Embryonic facial prominence (tissue), 1 donor: ENCODE measurements around the gene ZNF330.

ENCODE experiments used
- DNase-seq: peaks from one replicate; pipeline ENCODE4 v3.0.0-alpha.2; 2016; ENCODE audit errors: extremely low spot score

The ZNF330 gene

GRCh38 chr4:141233673-141234072 is 13.0 kb downstream of the ZNF330 start:
- DNase-seq, result no peak

DNA sequence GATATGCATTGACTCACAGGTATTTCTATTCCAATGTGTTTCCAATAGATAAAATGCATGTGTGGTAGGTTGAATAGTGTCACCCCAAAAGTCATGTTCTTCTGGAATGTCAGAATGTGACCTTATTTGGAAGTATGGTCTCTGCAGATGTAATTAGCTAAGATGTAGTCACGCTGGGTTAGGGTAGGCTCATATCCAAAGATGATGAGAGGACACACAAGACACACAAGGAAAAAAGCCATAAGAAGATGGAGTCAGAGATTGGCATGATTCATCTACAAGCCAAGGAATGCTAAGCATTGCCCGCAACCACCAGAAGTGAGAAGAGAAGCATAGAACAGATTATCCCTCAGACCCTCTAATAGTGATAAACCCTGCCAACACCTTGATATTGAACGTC is 17.5 kb downstream of the ZNF330 start:
- no peak for DNase-seq

- DNase-seq, result no peak
These were observed 19.6 kb downstream of the ZNF330 start for GRCh38 chr4:141240259-141240658.

DNA sequence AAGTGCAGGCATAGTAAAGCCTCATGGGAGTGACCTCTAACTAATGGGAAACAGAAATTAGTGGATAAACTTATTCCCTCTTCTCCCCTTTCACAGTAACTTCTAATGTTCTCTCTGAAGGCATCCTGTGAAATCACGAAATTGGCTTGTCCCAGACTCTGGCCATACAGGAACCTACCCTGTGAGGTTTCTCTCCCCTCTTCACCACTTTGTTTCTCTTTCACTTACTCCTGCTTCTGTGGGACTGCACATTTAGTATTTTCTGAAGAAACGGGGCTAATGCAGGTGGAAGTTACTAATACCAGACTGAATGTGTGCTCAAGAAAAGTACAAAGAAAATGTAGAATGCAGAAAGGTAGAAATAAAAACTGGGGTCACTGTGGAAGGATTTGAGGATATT is 20.0 kb downstream of the ZNF330 start:
- no peak for DNase-seq

- DNase-seq, result no peak
These were observed 21.3 kb downstream of the ZNF330 start for GRCh38 chr4:141241986-141242385.

DNA sequence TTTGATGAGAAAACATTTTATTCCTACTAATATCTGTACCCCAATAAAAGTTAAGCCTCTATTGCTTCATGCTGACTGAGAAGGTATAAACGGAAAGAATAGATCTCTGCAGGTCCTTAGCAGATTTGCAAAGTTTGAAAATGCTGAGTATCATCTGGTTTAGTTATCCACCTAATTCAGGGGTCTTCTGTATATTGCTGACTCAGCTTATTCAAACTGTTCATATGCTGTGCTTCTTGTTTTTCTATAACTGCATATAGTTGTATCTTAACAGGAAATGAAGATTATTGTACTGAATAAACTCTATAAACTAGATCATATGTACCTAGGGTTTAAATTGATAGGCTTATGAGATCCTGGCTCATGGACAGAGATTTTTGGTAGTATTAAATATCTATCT is 23.7 kb downstream of the ZNF330 start:
- DNase-seq, result no peak

DNA sequence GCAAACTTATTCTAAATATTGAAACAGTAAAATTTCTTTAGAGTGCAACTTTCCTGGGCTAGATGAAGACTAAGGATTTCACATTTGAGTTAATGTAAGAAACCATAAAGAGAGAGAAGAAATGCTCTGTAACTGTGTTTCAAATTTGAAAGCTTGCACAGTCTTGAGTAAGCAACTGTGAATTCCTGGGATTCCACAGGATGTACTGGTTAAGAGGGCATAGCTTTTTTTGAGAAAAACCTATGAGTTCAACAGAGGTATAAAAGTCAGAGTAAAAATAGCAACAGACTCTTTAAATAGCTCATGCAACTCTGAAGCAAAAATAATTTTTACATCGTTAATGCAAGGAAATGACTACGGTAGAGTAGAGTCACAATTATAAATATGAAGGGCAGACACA is 25.5 kb downstream of the ZNF330 start:
- DNase-seq, result no peak

DNA sequence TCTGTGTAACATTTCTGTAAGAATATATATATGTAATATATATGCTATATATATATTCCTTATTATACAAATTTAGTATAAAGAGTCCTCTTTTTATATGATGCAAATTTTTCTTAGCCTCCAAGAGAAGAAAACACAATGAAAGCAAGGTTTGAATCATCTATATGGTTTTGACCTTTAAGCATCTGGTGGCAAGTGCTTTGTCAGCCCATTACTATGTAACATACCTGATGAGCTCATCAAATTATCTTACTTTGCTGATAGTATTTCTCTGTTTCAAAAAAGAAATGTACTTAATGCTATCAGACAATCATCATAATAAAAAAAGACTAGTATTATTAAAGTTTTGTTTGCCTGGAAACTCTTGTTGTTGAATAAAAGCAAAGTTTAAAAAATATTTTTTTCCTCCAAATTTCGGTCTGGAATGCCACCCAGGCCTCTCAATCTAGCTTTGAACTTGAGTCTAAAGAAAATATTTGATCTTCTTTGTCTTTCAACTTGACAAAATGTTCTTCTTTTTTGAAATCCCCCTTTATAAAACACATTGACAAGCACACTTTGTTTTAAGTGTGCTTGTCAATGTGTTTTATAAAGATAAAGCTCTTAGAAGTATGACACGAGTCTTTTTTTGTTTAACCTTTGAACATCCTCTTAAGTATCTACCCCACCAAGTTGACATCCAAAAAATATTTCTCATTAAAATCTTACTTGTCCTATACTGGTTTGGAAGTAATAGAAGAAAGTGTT is 26.2 kb downstream of the ZNF330 start:
- DNase-seq, result no peak

DNA sequence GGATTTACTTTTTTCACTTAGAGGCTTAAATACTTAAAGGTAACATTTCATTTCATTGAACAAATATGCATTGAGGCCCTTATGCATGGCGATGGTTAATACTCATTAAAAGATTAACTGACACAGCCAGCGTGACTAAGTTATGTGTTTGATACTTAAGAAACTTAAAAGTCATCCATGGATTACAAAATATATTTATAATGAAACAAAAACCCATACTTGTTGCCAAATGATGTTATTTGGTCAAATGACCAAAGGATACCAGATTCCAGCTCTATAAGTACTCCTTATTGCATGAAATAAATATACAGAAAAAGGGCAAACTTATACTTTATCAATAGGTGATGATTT is 26.7 kb downstream of the ZNF330 start:
- no peak for DNase-seq

- DNase-seq, result no peak
These were observed 27.3 kb downstream of the ZNF330 start for GRCh38 chr4:141248029-141248428.

DNA sequence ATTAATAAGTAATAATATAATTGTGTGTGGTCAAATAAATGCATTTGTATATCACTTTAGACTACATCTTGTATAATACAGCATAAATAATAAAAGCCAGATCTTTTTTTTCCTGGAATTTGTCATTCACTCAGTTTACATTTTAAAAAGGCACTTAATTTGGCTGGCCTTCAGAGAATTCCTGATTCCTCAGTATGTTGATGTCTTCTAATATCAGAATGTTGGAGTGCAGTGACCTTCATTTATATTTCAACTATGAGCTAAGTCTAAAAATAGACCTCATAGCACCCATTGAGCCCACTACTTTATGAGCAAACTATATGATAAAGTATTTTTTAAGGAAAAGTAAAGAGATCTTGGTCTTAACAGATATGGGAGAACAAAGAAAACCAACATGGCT is 27.8 kb downstream of the ZNF330 start:
- DNase-seq, result no peak

GRCh38 chr4:141254326-141254725 is 33.6 kb downstream of the ZNF330 start:
- DNase-seq, result no peak

DNA sequence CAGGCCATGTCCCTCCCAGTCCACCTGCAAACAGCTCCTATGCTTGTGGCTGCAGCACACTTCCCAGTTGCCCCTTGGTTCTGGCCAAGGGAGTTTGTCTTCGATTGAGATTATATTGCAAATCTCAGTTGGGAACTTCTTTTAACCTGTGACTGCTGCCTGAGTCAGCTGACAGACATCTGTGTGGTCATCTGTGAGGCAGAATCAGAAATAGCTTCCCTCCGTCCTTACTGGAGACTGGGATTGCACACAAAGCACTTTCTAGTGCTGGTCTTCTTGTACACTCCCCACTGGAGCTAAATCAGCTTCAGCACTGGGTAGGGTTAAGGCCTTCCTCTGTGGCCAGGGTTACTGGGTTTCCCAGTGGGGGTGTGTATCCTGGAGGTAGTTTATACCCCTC is 34.3 kb downstream of the ZNF330 start:
- no peak for DNase-seq

DNA sequence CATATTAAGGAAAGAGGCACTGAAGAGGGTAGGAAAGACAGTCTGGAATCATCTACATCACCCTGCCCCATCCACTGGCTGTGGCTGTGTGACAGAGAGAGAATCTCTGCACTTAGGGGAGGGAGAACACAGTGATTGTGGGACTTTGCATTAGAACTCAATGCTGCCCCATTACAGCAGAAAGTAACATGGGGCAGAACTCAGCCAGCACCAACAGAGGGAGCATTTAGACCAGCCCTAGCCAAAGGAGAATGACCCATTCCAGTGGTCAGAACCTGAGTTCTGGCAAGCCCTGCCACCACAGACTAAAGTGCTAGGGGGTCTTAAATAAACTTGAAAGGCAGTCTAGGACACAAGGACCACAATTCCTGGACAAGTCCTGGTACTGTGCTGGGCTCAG is 37.9 kb downstream of the ZNF330 start:
- no peak for DNase-seq

DNA sequence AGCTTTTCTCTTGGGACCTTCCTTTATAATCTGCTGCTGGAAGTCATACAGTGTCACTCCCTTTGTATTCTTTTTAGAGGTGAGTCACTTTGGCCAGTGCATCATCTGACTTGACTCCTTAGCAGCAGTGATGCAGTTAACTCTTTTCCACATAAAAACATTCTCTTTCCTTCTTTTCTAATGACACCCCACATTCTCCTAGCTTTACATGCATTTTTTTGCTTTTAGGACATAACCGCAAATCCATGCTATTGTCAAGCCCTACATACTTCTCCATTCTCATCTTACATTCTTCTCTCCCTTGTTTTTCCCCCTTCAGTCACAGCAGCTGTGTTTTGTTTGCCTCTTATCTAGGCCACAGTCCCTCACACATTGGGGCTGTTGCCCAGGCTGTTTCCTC is 55.1 kb downstream of the ZNF330 start:
- DNase-seq, result no peak

- DNase-seq, result no peak
These were observed 62.5 kb downstream of the ZNF330 start for GRCh38 chr4:141283152-141283551.

DNA sequence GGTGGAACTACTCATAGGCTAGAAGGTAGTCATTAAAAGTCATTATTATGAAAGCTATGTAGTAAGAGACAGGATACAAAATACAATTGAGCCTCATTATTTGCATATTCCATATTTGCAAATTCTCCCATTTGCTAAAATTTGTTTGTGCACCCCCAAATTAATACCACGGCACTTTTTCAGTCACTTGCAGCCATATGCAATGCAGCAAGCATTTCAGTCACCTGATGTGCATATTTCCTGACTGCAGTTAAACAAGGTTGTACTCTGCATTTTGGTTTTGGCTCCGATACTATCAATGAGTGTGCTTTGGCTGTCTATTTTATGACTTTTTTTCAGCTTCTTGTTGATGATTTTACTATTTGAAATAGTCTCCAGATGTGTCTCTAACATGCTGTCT is 62.9 kb downstream of the ZNF330 start:
- DNase-seq, result no peak
